Adrenal gland (tissue), 5 donors: ENCODE measurements around the gene SETD6.

Source experiments
- CTCF ChIP-seq, 6 experiments: fragments of 450-650 bp in 4 of 6; fragments of 200-600 bp in 2 of 6; sonication (generic) in 1 of 6; IDR thresholded peaks; 1 replicate in 5 of 6; 2 replicates in 1 of 6; pipeline versions ENCODE4 v1.5.1 to v1.8.0; 2016 to 2021; ENCODE audit warnings: antibody characterized with exemption in 6 of 6, mild to moderate bottlenecking in 2 of 6, moderate library complexity in 1 of 6
- POLR2A ChIP-seq, 2 donors: fragments of 450-650 bp; IDR thresholded peaks; one replicate each; pipeline ENCODE4 v1.6.1; 2017; ENCODE audit warnings: antibody characterized with exemption in 2 of 2, mild to moderate bottlenecking in 2 of 2, moderate library complexity in 1 of 2
- donor health status: DM: no; HTN: no; CAD: no.

- no peak for TF ChIP-seq CTCF (IDR thresholded peaks at IDR 0.05)
- TF ChIP-seq POLR2A (IDR thresholded peaks at IDR 0.05): no peak
These were observed 19.6 kb upstream of the SETD6 start for GRCh38 chr16:58495521-58496331.
